ENCODE data around the gene HNF1B.
"Not testable (repeated sequence)": the region's sequence is repeated elsewhere in the genome, so short reads cannot be mapped to it uniquely, and the experiment has no call there.

Gene HNF1B

GRCh38 chr17:37694734-37695133 lies 50.1 kb downstream of the HNF1B start:
- no peak overlapping the region for H3K4me3 ChIP-seq (ENCODE audit: low read depth, low read length)
- POLR2A ChIA-PET = no interaction called here
- TF ChIP-seq CTCF (IDR thresholded peaks at IDR 0.05; ENCODE audit: insufficient read depth, low read length, missing control alignments) = no peak
- no peak for DNase-seq (ENCODE audit: low read depth, low spot score)
- CTCF ChIA-PET = interaction anchor here (1.2 kb wide), 1 partner anchor 9 kb away, joined by 3 read pairs; no protein-coding TSS in a partner anchor

- POLR2A ChIA-PET = no interaction called here
- no peak for DNase-seq (ENCODE audit: low read depth, low spot score)
- CTCF ChIA-PET = interaction anchor here (1.1 kb wide), 1 partner anchor 10 kb away, joined by 3 read pairs; no protein-coding TSS in a partner anchor
These were observed 51.5 kb downstream of the HNF1B start for GRCh38 chr17:37693328-37693727.

GRCh38 chr17:37691807-37692206 lies 53.1 kb downstream of the HNF1B start:
- no peak for DNase-seq (ENCODE audit: low read depth, low spot score)
- TF ChIP-seq CTCF (IDR thresholded peaks at IDR 0.05; ENCODE audit: insufficient read depth, low read length, missing control alignments) = no peak
- CTCF ChIA-PET = interaction anchor here (3.0 kb wide), 1 partner anchor 10 kb away, joined by 11 read pairs; no protein-coding TSS in a partner anchor
- H3K4me3 ChIP-seq (ENCODE audit: low read depth, low read length) = no peak overlapping the region
- POLR2A ChIA-PET = no interaction called here

More at GRCh38 chr17:37693328-37693727, 51.5 kb downstream of the HNF1B start:
- no peak overlapping the region for H3K4me3 ChIP-seq (ENCODE audit: low read depth, low read length)
- no peak for TF ChIP-seq CTCF (IDR thresholded peaks at IDR 0.05; ENCODE audit: insufficient read depth, low read length, missing control alignments)

GRCh38 chr17:37689317-37689716 lies 55.5 kb downstream of the HNF1B start:
- no peak for TF ChIP-seq CTCF (IDR thresholded peaks at IDR 0.05; ENCODE audit: insufficient read depth, low read length, missing control alignments)
- ChIA-PET POLR2A (no interaction called here), CTCF (interaction anchor here (1.1 to 3.0 kb wide), 3 partner anchors 12 to 127 kb away, joined by 3 to 11 read pairs (median 4); no protein-coding TSS in a partner anchor)
- no peak overlapping the region for H3K4me3 ChIP-seq (ENCODE audit: low read depth, low read length)
- no peak for DNase-seq (ENCODE audit: low read depth, low spot score)

- no peak overlapping the region for H3K4me3 ChIP-seq (ENCODE audit: low read depth, low read length)
- no peak for DNase-seq (ENCODE audit: low read depth, low spot score)
- ChIA-PET CTCF (interaction anchor here (1.2 to 2.1 kb wide), 2 partner anchors 34 to 87 kb away, joined by 4 to 6 read pairs; no protein-coding TSS in a partner anchor), POLR2A (no interaction called here)
- TF ChIP-seq CTCF (IDR thresholded peaks at IDR 0.05; ENCODE audit: insufficient read depth, low read length, missing control alignments) = no peak
These were observed 61.3 kb downstream of the HNF1B start for GRCh38 chr17:37683454-37683984.

- CTCF ChIA-PET = no interaction called here
- no peak for DNase-seq (ENCODE audit: low read depth, low spot score)
- no peak overlapping the region for H3K4me3 ChIP-seq (ENCODE audit: low read depth, low read length)
- no peak for TF ChIP-seq CTCF (IDR thresholded peaks at IDR 0.05; ENCODE audit: insufficient read depth, low read length, missing control alignments)
- POLR2A ChIA-PET = no interaction called here
These were observed 62.9 kb downstream of the HNF1B start for GRCh38 chr17:37682007-37682406.

- CTCF ChIA-PET; H3K4me3 ChIP-seq (ENCODE audit: low read depth, low read length); POLR2A ChIA-PET; DNase-seq (ENCODE audit: low read depth, low spot score): not testable (repeated sequence)
These were observed 64.9 kb downstream of the HNF1B start for GRCh38 chr17:37679995-37680394.
